ACHN (cell line): ENCODE results near the gene CDH19.
A peak's percentile ranks its signal among the peaks of the same experiment; 100 is the strongest.
"Not testable (repeated sequence)": the region's sequence is repeated elsewhere in the genome, so short reads cannot be mapped to it uniquely, and the experiment has no call there.

ENCODE experiments used
- DNase-seq: peaks from one replicate; pipeline ENCODE4 v3.0.0-alpha.2; 2015
- in situ Hi-C: cut with HindIII; loops from 2 replicates; pipeline ENCODE4 v1.10.0; 2017; ENCODE audit warnings: low sequenced_read_pairs, low pct_ligation_motif_present, low pct_unique_long_range_greater_than_20kb

The CDH19 gene

GRCh38 chr18:66506178-66506577, 97.7 kb downstream of the CDH19 start:
- no peak for DNase-seq
- in situ Hi-C loops = no loop called here

GRCh38 chr18:66497351-66497750, 106.5 kb downstream of the CDH19 start:
- in situ Hi-C loops = no loop called here
- no peak for DNase-seq

- in situ Hi-C loops = no loop called here
- DNase-seq = peak; percentile 61
Observed at GRCh38 chr18:66495844-66496243, 108.0 kb downstream of the CDH19 start.

- in situ Hi-C loops = no loop called here
- DNase-seq = no peak
Observed at GRCh38 chr18:66473882-66474281, 130.0 kb downstream of the CDH19 start.

- DNase-seq, in situ Hi-C loops: not testable (repeated sequence)
Observed at GRCh38 chr18:66466184-66466583, 137.7 kb downstream of the CDH19 start.

- in situ Hi-C loops = no loop called here
- DNase-seq = no peak
Observed at GRCh38 chr18:66461344-66461743, 142.5 kb downstream of the CDH19 start.

- DNase-seq = no peak
- in situ Hi-C loops = no loop called here
Observed at GRCh38 chr18:66457245-66457644, 146.6 kb downstream of the CDH19 start.
